Measurements from ENCODE around the gene FAU.
"Not testable (repeated sequence)": the region's sequence is repeated elsewhere in the genome, so short reads cannot be mapped to it uniquely, and the experiment has no call there.

FAU gene

DNA sequence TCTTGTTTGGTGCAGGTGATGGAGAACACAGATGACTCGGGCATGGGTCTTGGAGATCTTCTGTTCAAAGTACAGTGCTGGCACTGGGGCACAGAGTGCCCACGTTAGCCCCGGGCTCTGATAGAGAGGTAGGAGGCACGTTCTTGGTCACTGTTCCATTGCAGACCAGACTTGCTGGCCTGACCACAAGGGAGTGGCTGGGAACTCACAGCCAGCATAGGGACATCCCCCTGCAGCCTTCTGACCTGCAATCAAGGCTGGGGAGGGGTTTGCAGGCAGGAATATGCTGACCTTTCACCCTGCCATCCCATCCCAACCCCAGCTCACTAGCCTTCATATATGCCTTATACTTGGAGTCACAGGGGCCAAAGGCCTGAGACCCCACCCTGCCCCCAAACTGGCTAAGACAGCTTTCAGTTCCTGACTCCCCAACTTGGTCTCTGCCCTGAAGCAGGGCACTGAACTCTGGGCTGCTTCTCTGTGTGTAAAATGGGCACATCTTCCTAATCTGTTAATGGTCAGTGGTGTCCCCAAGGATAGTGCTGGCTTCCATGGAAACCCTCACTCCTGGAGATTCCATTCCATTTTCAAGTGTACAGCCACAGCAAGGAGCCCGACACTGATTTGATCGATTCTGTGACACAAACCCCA lies 4.8 kb upstream of the FAU start:
- peaks cover 83% of the 10 kb centered on the region for H3K36me3 ChIP-seq (ENCODE audit: insufficient read depth, insufficient read length, low read length)
- no peaks in the 10 kb centered on the region for H3K9me3 ChIP-seq (ENCODE audit: insufficient read depth, low read length)
- H3K4me1 ChIP-seq (ENCODE audit: insufficient read depth, insufficient read length): peaks cover 9% of the 10 kb centered on the region
- no peak overlapping the region for H3K4me3 ChIP-seq (ENCODE audit: insufficient read length, low read depth)
- TF ChIP-seq ZNF274 (IDR thresholded peaks at IDR 0.05; ENCODE audit: low read depth, low read length) (no peak), SUZ12 (IDR thresholded peaks at IDR 0.05; ENCODE audit: extremely low read depth, insufficient read depth, insufficient read length) (no peak), YY1 (IDR thresholded peaks at IDR 0.05; ENCODE audit: insufficient read depth, insufficient read length) (no peak)
- no peaks in the 10 kb centered on the region for H3K27me3 ChIP-seq (ENCODE audit: insufficient read depth, insufficient read length)
- peak overlapping the region; percentile 14 for H3K9ac ChIP-seq (ENCODE audit: insufficient read length, low read depth)
- DNase-seq (ENCODE audit: low read depth, low spot score): no peak

DNA sequence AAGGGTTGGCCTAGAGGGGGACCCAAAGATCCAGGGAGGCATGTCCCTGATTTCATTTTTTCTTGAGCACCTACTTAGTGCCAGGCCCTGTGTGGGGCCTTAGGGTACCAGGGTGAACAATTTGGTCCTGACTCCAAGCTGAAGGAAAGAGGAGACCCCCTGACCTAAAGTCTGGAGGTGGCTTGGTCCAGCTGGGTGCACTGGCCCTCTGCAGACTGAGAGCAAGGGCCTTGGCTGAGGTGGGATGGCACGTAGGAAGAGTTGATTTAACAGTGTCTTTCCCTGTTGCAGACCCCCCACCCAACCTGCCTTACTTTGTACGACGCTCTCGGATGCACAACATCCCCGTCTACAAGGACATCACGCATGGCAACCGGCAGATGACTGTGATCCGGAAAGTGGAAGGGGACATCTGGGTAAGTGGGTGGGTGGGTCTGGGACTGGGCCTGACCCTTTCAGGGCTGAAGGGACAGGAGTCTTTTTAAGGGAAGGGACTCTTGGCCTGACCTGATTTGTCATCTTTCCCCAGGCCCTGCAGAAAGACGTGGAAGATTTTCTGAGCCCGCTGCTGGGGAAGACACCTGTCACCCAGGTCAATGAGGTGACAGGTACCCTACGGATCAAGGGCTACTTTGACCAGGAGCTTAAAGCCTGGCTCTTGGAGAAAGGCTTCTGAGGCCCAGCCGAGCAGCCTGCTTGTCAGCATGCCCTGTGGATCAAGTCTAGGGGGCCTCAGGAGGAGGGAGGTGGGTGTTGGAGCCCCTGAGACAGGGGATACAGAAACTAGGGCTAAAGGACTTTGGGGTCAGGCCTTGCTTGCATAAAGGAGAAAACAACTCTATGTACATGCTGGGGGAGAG lies 3.5 kb upstream of the FAU start:
- no peaks in the 10 kb centered on the region for H3K9me3 ChIP-seq (ENCODE audit: insufficient read depth, low read length)
- no peak overlapping the region for H3K9ac ChIP-seq (ENCODE audit: insufficient read length, low read depth)
- H3K4me3 ChIP-seq (ENCODE audit: insufficient read length, low read depth): no peak overlapping the region
- TF ChIP-seq YY1 (IDR thresholded peaks at IDR 0.05; ENCODE audit: insufficient read depth, insufficient read length) (no peak), ZNF274 (IDR thresholded peaks at IDR 0.05; ENCODE audit: low read depth, low read length) (no peak), SUZ12 (IDR thresholded peaks at IDR 0.05; ENCODE audit: extremely low read depth, insufficient read depth, insufficient read length) (no peak)
- peaks cover 84% of the 10 kb centered on the region for H3K36me3 ChIP-seq (ENCODE audit: insufficient read depth, insufficient read length, low read length)
- no peaks in the 10 kb centered on the region for H3K27me3 ChIP-seq (ENCODE audit: insufficient read depth, insufficient read length)
- no peak for DNase-seq (ENCODE audit: low read depth, low spot score)
- peaks cover 12% of the 10 kb centered on the region for H3K4me1 ChIP-seq (ENCODE audit: insufficient read depth, insufficient read length)

DNA sequence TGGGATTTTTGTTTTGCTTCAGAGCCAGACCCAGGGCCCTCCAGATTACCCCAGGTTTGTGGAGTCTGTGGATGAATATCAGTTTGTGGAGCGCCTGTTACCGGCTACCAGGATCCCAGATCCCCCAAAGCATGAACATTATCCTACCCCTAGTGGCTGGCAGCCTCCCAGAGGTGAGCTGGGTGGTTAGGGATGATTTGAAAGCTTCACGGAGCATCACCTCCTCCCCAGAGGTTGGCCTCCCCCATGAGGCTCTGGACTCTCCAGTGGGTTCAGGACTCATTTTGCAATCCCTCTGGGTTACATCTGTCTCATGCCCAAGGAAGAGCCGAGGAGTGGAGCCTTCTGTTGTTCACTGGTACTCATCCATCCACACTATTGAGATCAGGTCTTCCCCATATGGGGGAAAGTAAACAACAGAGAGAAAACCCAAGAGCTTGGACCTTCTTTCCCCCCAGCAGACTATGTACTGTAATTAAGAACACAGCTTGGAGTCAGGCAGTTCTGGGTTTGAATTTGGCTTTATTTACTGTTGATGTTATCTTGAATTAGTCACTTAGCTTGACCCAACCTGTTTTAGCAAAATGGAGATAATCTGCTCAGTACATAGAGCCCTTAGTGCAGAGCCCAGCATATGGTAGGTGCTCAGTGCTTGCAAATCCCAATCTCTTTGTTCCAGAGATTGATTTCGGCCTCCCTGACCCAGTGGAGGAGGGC lies 2.7 kb upstream of the FAU start:
- no peaks in the 10 kb centered on the region for H3K9me3 ChIP-seq (ENCODE audit: insufficient read depth, low read length)
- no peak for TF ChIP-seq ZNF274 (IDR thresholded peaks at IDR 0.05; ENCODE audit: low read depth, low read length)
- no peak for TF ChIP-seq YY1 (IDR thresholded peaks at IDR 0.05; ENCODE audit: insufficient read depth, insufficient read length)
- no peak for TF ChIP-seq SUZ12 (IDR thresholded peaks at IDR 0.05; ENCODE audit: extremely low read depth, insufficient read depth, insufficient read length)
- H3K4me1 ChIP-seq (ENCODE audit: insufficient read depth, insufficient read length): peaks cover 12% of the 10 kb centered on the region
- no peak overlapping the region for H3K9ac ChIP-seq (ENCODE audit: insufficient read length, low read depth)
- H3K36me3 ChIP-seq (ENCODE audit: insufficient read depth, insufficient read length, low read length): peaks cover 84% of the 10 kb centered on the region
- no peak for DNase-seq (ENCODE audit: low read depth, low spot score)
- H3K27me3 ChIP-seq (ENCODE audit: insufficient read depth, insufficient read length): no peaks in the 10 kb centered on the region
- H3K4me3 ChIP-seq (ENCODE audit: insufficient read length, low read depth): no peak overlapping the region

GRCh38 chr11:65121447-65121864 lies 478 bp downstream of the FAU start:
- H3K4me1 ChIP-seq (ENCODE audit: insufficient read depth, insufficient read length): peaks cover 10% of the 10 kb centered on the region
- TF ChIP-seq ZNF274 (IDR thresholded peaks at IDR 0.05; ENCODE audit: low read depth, low read length) (no peak), SUZ12 (IDR thresholded peaks at IDR 0.05; ENCODE audit: extremely low read depth, insufficient read depth, insufficient read length) (no peak), YY1 (IDR thresholded peaks at IDR 0.05; ENCODE audit: insufficient read depth, insufficient read length) (no peak)
- H3K9me3 ChIP-seq (ENCODE audit: insufficient read depth, low read length): no peaks in the 10 kb centered on the region
- peak overlapping the region; percentile 97 for H3K4me3 ChIP-seq (ENCODE audit: insufficient read length, low read depth)
- no peaks in the 10 kb centered on the region for H3K27me3 ChIP-seq (ENCODE audit: insufficient read depth, insufficient read length)
- DNase-seq (ENCODE audit: low read depth, low spot score): no peak
- peaks cover 71% of the 10 kb centered on the region for H3K36me3 ChIP-seq (ENCODE audit: insufficient read depth, insufficient read length, low read length)
- H3K9ac ChIP-seq (ENCODE audit: insufficient read length, low read depth): peak overlapping the region; percentile 98

DNA sequence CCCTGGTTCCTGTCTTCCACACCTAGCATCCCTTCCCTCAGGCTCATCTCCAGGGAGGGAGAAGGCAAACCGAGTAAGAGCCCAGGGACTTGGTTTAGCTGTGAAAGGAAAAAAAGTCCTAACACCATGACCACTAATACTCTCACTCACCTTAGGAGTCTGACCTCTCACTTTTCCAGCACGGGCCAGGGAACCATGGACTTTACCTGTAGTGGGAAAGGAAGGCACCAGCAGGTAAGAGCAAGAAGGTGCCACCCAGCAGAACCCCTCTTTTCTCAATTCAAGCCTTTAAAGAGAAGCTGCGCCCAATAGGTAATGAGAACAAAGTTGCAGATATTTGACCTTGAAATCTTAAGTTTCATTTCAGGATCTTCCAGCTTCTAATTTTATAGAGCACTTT lies 1.1 kb downstream of the FAU start:
- Histone ChIP-seq H3K36me3 (ENCODE audit: insufficient read depth, insufficient read length, low read length) (peaks cover 71% of the 10 kb centered on the region), H3K27me3 (ENCODE audit: insufficient read depth, insufficient read length) (no peaks in the 10 kb centered on the region), H3K4me1 (ENCODE audit: insufficient read depth, insufficient read length) (peaks cover 12% of the 10 kb centered on the region), H3K4me3 (ENCODE audit: insufficient read length, low read depth) (peak overlapping the region; percentile 97), H3K9ac (ENCODE audit: insufficient read length, low read depth) (peak overlapping the region; percentile 98), H3K9me3 (ENCODE audit: insufficient read depth, low read length) (no peaks in the 10 kb centered on the region)
- no peak for DNase-seq (ENCODE audit: low read depth, low spot score)
- TF ChIP-seq SUZ12 (IDR thresholded peaks at IDR 0.05; ENCODE audit: extremely low read depth, insufficient read depth, insufficient read length) (no peak), YY1 (IDR thresholded peaks at IDR 0.05; ENCODE audit: insufficient read depth, insufficient read length) (no peak), ZNF274 (IDR thresholded peaks at IDR 0.05; ENCODE audit: low read depth, low read length) (no peak)

DNA sequence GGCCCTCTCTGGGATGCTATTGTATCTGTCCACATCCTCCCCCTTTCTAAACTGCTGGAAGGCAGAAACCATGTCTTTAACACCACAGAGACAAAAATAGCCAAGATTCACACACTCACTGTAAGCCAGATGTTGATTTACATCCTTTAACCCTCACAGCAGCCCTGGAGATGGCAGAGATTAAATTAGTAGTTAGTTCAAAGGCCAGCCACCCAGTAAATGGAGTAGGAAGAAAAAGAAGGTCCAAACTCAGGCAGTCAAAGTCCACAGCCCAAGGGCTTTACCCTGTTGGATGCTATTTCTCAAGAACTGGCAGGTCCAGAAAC lies 2.3 kb downstream of the FAU start:
- no peak for DNase-seq (ENCODE audit: low read depth, low spot score)
- TF ChIP-seq ZNF274 (IDR thresholded peaks at IDR 0.05; ENCODE audit: low read depth, low read length) (no peak), YY1 (IDR thresholded peaks at IDR 0.05; ENCODE audit: insufficient read depth, insufficient read length) (no peak)
- Histone ChIP-seq H3K4me1 (ENCODE audit: insufficient read depth, insufficient read length) (peaks cover 19% of the 10 kb centered on the region), H3K9ac (ENCODE audit: insufficient read length, low read depth) (peak overlapping the region; percentile 98), H3K4me3 (ENCODE audit: insufficient read length, low read depth) (no peak overlapping the region), H3K27me3 (ENCODE audit: insufficient read depth, insufficient read length) (no peaks in the 10 kb centered on the region), H3K9me3 (ENCODE audit: insufficient read depth, low read length) (no peaks in the 10 kb centered on the region), H3K36me3 (ENCODE audit: insufficient read depth, insufficient read length, low read length) (peaks cover 71% of the 10 kb centered on the region)

DNA sequence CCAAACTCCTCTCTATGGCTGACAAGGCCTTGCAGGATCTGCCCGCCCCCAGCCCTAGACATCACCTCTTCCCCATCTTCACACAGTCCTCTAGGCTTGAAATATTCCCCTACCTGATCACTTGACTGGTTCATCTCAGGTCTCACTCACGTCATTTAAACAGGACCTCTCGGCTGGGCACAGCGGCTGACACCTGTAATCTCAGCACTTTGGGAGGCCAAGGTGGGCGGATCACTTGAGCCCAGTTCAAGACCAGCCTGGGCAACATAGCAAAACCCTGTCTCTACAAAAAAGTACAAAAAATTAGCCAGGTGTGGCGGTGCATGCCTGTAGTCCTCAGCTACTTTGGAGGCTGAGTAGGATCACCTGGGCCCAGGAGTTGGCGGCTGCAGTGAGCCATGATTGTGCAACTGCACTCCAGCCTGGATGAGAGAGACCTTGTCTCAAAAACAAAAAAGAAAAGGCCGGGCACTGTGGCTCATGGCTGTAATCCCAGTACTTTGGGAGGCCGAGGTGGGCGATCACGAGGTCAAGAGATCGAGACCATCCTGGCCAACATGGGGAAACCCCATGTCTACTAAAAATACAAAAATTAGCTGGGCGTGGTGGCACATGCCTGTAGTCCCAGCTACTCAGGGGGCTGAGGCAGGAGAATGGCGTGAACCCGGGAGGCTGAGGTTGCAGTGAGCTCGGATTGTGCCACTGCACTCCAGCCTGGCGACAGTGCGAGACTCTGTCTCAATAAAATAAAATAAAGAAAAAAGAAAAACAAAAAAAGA lies 2.9 kb downstream of the FAU start:
- peaks cover 20% of the 10 kb centered on the region for H3K4me1 ChIP-seq (ENCODE audit: insufficient read depth, insufficient read length)

More for the DNA sequence above, 2.9 kb downstream of the FAU start:
- not testable (repeated sequence) for H3K4me3 ChIP-seq (ENCODE audit: insufficient read length, low read depth); H3K9ac ChIP-seq (ENCODE audit: insufficient read length, low read depth); H3K9me3 ChIP-seq (ENCODE audit: insufficient read depth, low read length); DNase-seq (ENCODE audit: low read depth, low spot score); H3K27me3 ChIP-seq (ENCODE audit: insufficient read depth, insufficient read length)
- H3K36me3 ChIP-seq (ENCODE audit: insufficient read depth, insufficient read length, low read length): peaks cover 71% of the 10 kb centered on the region
